Type B pancreatic cell (in vitro differentiated cells): ENCODE results near the gene SLC7A10. TPM values are rescaled to one million over a fixed set of nuclear protein-coding genes. Genes with fewer than 3 reads are reported as not detected.
"Not testable (repeated sequence)": the region's sequence is repeated elsewhere in the genome, so short reads cannot be mapped to it uniquely, and the experiment has no call there.

Experiments
- DNase-seq: peaks from one replicate; pipeline ENCODE4 v3.0.0; 2021; ENCODE audit warnings: mixed read lengths; ENCODE audit not compliant: unreplicated experiment; ENCODE audit errors: extremely low spot score
- H3K27ac Mint-ChIP-seq: 2 replicates; pipeline ENCODE4 v1.8.0; 2021; ENCODE audit warnings: mild to moderate bottlenecking, mixed read lengths
- H3K27me3 Mint-ChIP-seq: 2 replicates; pipeline ENCODE4 v1.8.0; 2021; ENCODE audit warnings: mixed read lengths
- H3K36me3 Mint-ChIP-seq: 2 replicates; pipeline ENCODE4 v1.8.0; 2021; ENCODE audit warnings: mixed read lengths
- H3K4me1 Mint-ChIP-seq: one replicate; pipeline ENCODE4 v1.8.0; 2021; ENCODE audit warnings: mixed read lengths; ENCODE audit not compliant: unreplicated experiment
- H3K4me3 Mint-ChIP-seq: 2 replicates; pipeline ENCODE4 v1.8.0; 2021; ENCODE audit warnings: mild to moderate bottlenecking, mixed read lengths
- H3K9me3 Mint-ChIP-seq: 2 replicates; pipeline ENCODE4 v1.8.0; 2021; ENCODE audit warnings: mixed read lengths
- CTCF ChIP-seq: fragments of 200-600 bp; sonication (generic); conservative IDR thresholded peaks from 2 replicates; pipeline ENCODE4 v1.5.0; 2021; ENCODE audit warnings: antibody characterized with exemption, mild to moderate bottlenecking
- total RNA-seq: library from RNA; stranded (reverse); gene quantifications from 2 replicates; pipeline ENCODE4 v1.2.1, GENCODE V29; 2021; ENCODE audit warnings: low replicate concordance

The SLC7A10 gene
- total RNA-seq, 1 donor from 2014 or later, result 0.68 TPM

- Mint-ChIP-seq H3K27me3 (no peaks in the 10 kb centered on the region), H3K4me3 (no peak overlapping the region), H3K4me1 (peaks cover 21% of the 10 kb centered on the region), H3K36me3 (peaks cover 4% of the 10 kb centered on the region), H3K9me3 (no peaks in the 10 kb centered on the region), H3K27ac (no peak overlapping the region)
- no peak for TF ChIP-seq CTCF
- no peak for DNase-seq
Measured at GRCh38 chr19:33171222-33171795, 54.3 kb downstream of the SLC7A10 start.

- Mint-ChIP-seq H3K27me3 (no peaks in the 10 kb centered on the region), H3K4me3 (no peak overlapping the region), H3K4me1 (peaks cover 9% of the 10 kb centered on the region), H3K36me3 (no peaks in the 10 kb centered on the region), H3K27ac (no peak overlapping the region), H3K9me3 (no peaks in the 10 kb centered on the region)
- DNase-seq, result no peak
- TF ChIP-seq CTCF, result no peak
Measured at GRCh38 chr19:33168528-33168927, 57.1 kb downstream of the SLC7A10 start.

- Mint-ChIP-seq H3K27ac (no peak overlapping the region), H3K4me3 (no peak overlapping the region), H3K9me3 (no peaks in the 10 kb centered on the region), H3K27me3 (no peaks in the 10 kb centered on the region), H3K4me1 (peaks cover 6% of the 10 kb centered on the region), H3K36me3 (no peaks in the 10 kb centered on the region)
- no peak for DNase-seq
- no peak for TF ChIP-seq CTCF
Measured at GRCh38 chr19:33167438-33167837, 58.2 kb downstream of the SLC7A10 start.

- not testable (repeated sequence) for H3K27ac Mint-ChIP-seq, H3K4me1 Mint-ChIP-seq, H3K27me3 Mint-ChIP-seq, H3K36me3 Mint-ChIP-seq, H3K9me3 Mint-ChIP-seq, DNase-seq, H3K4me3 Mint-ChIP-seq
Measured at GRCh38 chr19:33166037-33166436, 59.6 kb downstream of the SLC7A10 start.

GRCh38 chr19:33163481-33163880, 62.2 kb downstream of the SLC7A10 start:
- H3K27ac Mint-ChIP-seq, result no peak overlapping the region
- no peak for DNase-seq
- no peaks in the 10 kb centered on the region for H3K4me1 Mint-ChIP-seq
- no peaks in the 10 kb centered on the region for H3K36me3 Mint-ChIP-seq
- H3K27me3 Mint-ChIP-seq, result no peaks in the 10 kb centered on the region
- H3K9me3 Mint-ChIP-seq, result no peaks in the 10 kb centered on the region
- no peak for TF ChIP-seq CTCF
- no peak overlapping the region for H3K4me3 Mint-ChIP-seq

GRCh38 chr19:33161201-33161600, 64.4 kb downstream of the SLC7A10 start:
- Mint-ChIP-seq H3K4me1 (no peaks in the 10 kb centered on the region), H3K27me3 (no peaks in the 10 kb centered on the region), H3K9me3 (no peaks in the 10 kb centered on the region), H3K36me3 (no peaks in the 10 kb centered on the region), H3K27ac (no peak overlapping the region), H3K4me3 (no peak overlapping the region)
- no peak for DNase-seq
- TF ChIP-seq CTCF, result no peak
